ENCODE measurements around the gene TRIM13. TPM values are rescaled to one million over a fixed set of nuclear protein-coding genes. Genes with fewer than 3 reads are reported as not detected.
"Not testable (repeated sequence)": the region's sequence is repeated elsewhere in the genome, so short reads cannot be mapped to it uniquely, and the experiment has no call there.

Gene TRIM13
- polyA plus RNA-seq, 3 donors = 5.8 to 14.1 (median 6.1) TPM

- H2AFZ ChIP-seq (ENCODE audit: insufficient read depth, low read depth, low read length, poor library complexity, severe bottlenecking) = no peak overlapping the region
- H3K4me2 ChIP-seq (replicated peaks; ENCODE audit: extremely low read depth, low read length, poor library complexity, severe bottlenecking) = no peak overlapping the region
- TF ChIP-seq, protein P1, sequence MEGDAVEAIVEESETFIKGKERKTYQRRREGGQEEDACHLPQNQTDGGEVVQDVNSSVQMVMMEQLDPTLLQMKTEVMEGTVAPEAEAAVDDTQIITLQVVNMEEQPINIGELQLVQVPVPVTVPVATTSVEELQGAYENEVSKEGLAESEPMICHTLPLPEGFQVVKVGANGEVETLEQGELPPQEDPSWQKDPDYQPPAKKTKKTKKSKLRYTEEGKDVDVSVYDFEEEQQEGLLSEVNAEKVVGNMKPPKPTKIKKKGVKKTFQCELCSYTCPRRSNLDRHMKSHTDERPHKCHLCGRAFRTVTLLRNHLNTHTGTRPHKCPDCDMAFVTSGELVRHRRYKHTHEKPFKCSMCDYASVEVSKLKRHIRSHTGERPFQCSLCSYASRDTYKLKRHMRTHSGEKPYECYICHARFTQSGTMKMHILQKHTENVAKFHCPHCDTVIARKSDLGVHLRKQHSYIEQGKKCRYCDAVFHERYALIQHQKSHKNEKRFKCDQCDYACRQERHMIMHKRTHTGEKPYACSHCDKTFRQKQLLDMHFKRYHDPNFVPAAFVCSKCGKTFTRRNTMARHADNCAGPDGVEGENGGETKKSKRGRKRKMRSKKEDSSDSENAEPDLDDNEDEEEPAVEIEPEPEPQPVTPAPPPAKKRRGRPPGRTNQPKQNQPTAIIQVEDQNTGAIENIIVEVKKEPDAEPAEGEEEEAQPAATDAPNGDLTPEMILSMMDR (IDR thresholded peaks at IDR 0.05) = no peak
- Mint-ChIP-seq H3K36me3 (peaks cover 34 to 45% of the 10 kb centered on the region in 2 donors), H3K9me3 (no peaks in the 10 kb centered on the region), H3K4me1 (peaks cover 6% of the 10 kb centered on the region), H3K27me3 (ENCODE audit: low read depth in 3 of 3) (no peaks in the 10 kb centered on the region), H3K27ac (peak overlapping the region in 3 of 7 donors; percentile 41 to 85 (median 65)), H3K4me3 (no peak overlapping the region)
- no peak for DNase-seq
- H3K4me3 ChIP-seq (replicated peaks in 1 of 3; ENCODE audit: low read depth in 2 of 3, low read length in 3 of 3) = no peak overlapping the region
- WGBS (ENCODE audit: insufficient coverage) = no CpG with 5 or more reads among the region's 1 CpG
- peaks cover 87% of the 10 kb centered on the region for H4K20me1 ChIP-seq (ENCODE audit: insufficient read depth, low read length)
- peak overlapping the region in 1 of 2 donors; percentile 37 for H3K27ac ChIP-seq (ENCODE audit: low read depth in 1 of 2, low read length in 2 of 2)
- H3K27me3 ChIP-seq (ENCODE audit: control insufficient read depth in 2 of 2, insufficient read depth in 2 of 2, low read length in 2 of 2) = no peaks in the 10 kb centered on the region
- H3K9me3 ChIP-seq (replicated peaks in 1 of 2; ENCODE audit: control insufficient read depth in 1 of 2, insufficient read depth in 1 of 2, low read length in 2 of 2) = no peaks in the 10 kb centered on the region
- peaks cover 89% of the 10 kb centered on the region for H3K79me2 ChIP-seq (ENCODE audit: insufficient read depth, low read length)
- H3K4me1 ChIP-seq (ENCODE audit: control insufficient read depth in 1 of 2, insufficient read depth in 2 of 2, low read length in 2 of 2) = no peaks in the 10 kb centered on the region
- H3K36me3 ChIP-seq (replicated peaks in 1 of 2; ENCODE audit: control insufficient read depth in 1 of 2, insufficient read depth in 2 of 2, low read length in 2 of 2) = peaks cover 34 to 80% of the 10 kb centered on the region in 2 donors
- intact Hi-C loops (cut with micrococcal nuclease) = loop anchor here in 1 of 2 donors (10.0 kb wide), 1 partner anchor 56 kb away; no protein-coding TSS in a partner anchor
- H3K9ac ChIP-seq (ENCODE audit: insufficient read depth, low read length, poor library complexity, severe bottlenecking) = no peak overlapping the region
These were observed 63.9 kb downstream of the TRIM13 start for GRCh38 chr13:50060718-50061117.

DNA sequence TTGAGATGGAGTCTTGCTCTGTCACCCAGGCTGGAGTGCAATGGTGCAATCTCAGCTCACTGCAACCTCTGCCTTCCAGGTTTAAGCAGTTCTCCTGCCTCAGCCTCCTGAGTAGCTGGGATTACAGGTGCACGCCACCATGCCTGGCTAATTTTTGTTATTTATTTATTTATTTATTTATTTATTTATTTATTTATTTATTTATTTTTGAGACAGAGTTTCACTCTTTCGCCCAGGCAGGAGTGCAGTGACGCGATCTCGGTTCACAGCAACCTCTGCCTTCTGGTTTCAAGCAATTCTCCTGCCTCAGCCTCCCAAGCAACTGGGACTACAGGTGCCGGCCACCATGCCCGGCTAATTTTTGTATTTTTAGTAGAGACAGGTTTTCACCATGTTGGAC is 65.5 kb downstream of the TRIM13 start:
- intact Hi-C loops (cut with micrococcal nuclease) = loop anchor here in 1 of 2 donors (10.0 kb wide), 1 partner anchor 58 kb away; no protein-coding TSS in a partner anchor
- peaks cover 90% of the 10 kb centered on the region for H3K79me2 ChIP-seq (ENCODE audit: insufficient read depth, low read length)
- not testable (repeated sequence) for H3K4me3 ChIP-seq (replicated peaks in 1 of 3; ENCODE audit: low read depth in 2 of 3, low read length in 3 of 3); H3K9me3 ChIP-seq (replicated peaks in 1 of 2; ENCODE audit: control insufficient read depth in 1 of 2, insufficient read depth in 1 of 2, low read length in 2 of 2); H3K9ac ChIP-seq (ENCODE audit: insufficient read depth, low read length, poor library complexity, severe bottlenecking); H3K4me3 Mint-ChIP-seq; H3K27me3 ChIP-seq (ENCODE audit: control insufficient read depth in 2 of 2, insufficient read depth in 2 of 2, low read length in 2 of 2); H3K27me3 Mint-ChIP-seq (ENCODE audit: low read depth in 3 of 3); H2AFZ ChIP-seq (ENCODE audit: insufficient read depth, low read depth, low read length, poor library complexity, severe bottlenecking); H3K9me3 Mint-ChIP-seq; DNase-seq; H3K27ac ChIP-seq (ENCODE audit: low read depth in 1 of 2, low read length in 2 of 2); H3K4me1 Mint-ChIP-seq; H3K4me2 ChIP-seq (replicated peaks; ENCODE audit: extremely low read depth, low read length, poor library complexity, severe bottlenecking); H3K4me1 ChIP-seq (ENCODE audit: control insufficient read depth in 1 of 2, insufficient read depth in 2 of 2, low read length in 2 of 2)
- Mint-ChIP-seq H3K27ac (peak overlapping the region in 1 of 7 donors; percentile 37), H3K36me3 (peaks cover 40 to 54% of the 10 kb centered on the region in 2 donors)
- no CpG with 5 or more reads among the region's 7 CpGs for WGBS (ENCODE audit: insufficient coverage)
- H4K20me1 ChIP-seq (ENCODE audit: insufficient read depth, low read length) = peaks cover 89% of the 10 kb centered on the region
- peaks cover 45 to 82% of the 10 kb centered on the region in 2 donors for H3K36me3 ChIP-seq (replicated peaks in 1 of 2; ENCODE audit: control insufficient read depth in 1 of 2, insufficient read depth in 2 of 2, low read length in 2 of 2)

All from CD14-positive monocyte (primary cell).